NOMO-1 treated with DMSO at 0.1 percent for 48 hours (cell line): ENCODE measurements around the gene FAM78B.

Experiments used
- DNase-seq: peaks from one replicate; lab custom pipeline; 2025; ENCODE audit not compliant: unreplicated experiment; lab: John Stamatoyannopoulos, UW

Gene FAM78B

DNA sequence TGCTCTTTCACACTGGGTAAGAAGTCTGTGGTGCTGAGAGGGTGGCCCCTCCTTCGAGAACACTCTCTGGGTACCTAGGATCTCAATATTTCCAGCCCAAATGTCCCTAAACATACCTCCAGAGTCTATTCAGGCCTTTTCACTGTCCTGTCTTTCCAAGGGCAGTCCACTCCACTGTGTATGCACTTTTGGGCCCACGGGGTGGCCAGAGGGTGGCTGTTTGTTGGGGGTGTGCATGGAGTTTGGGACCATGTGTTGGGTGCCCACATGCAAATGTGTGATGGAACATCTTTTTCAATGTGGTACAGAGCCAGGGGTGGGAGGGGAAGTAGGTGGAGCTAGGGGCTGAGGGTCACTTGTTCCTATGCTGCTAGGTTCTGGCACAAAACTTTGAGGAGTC, 87.5 kb downstream of the FAM78B start:
- no peak for DNase-seq

DNA sequence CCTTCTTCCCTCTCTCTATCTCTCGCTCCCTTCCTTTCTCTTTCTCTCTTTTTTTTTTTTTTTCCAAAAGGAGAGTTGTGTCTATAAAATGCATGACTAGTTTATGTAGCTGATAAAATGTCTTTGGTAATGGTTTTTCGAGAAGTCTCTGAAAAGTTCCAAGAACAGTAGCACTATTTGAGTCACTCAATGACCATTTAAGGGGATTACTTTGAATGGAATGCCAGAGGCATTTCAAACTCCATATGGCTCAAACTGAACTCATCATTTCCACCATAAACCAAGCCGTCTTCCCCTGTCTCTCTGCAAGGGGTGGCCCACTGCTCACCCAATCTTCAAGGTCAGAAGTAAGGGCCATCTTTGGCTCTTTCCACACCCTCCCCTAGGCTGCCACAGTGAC, 93.3 kb downstream of the FAM78B start:
- no peak for DNase-seq

DNA sequence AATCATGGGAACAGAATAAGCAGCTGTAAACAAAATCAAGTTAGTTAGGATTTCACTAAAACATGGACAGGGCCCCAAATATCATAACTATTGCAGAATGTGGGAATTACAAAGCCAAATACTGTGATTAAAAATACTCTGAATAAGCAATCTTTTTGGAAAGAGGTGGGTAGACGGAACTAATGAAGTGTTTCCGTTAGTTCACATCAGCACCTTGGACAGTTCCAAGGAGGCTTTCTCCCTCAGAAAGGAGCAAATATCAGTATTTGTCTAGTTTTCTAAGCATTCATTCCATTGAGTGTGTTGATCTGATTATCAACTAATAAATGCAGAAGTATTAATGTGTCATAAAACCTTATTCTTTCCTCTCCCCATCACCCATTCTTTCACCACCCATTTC, 97.4 kb downstream of the FAM78B start:
- no peak for DNase-seq

DNA sequence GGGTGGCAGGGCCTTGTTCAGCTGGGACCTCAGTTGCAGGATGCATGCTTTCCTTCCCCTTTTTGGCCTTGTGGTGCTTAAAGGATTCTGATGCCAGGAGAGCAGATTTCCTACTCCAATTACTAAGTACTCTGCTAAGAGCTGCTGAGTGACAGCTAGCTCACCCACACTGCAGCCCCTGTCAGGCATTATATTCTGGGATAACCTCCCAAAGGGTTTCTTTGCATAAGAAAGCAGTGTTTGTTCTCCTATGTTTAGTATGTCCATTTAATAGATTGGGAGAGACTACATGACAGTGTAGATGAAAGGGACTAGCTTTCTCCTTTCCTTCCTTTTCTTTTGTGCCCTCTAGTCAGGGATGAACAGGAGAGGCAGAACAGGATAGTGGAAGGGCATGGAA, 100.7 kb downstream of the FAM78B start:
- DNase-seq: no peak

DNA sequence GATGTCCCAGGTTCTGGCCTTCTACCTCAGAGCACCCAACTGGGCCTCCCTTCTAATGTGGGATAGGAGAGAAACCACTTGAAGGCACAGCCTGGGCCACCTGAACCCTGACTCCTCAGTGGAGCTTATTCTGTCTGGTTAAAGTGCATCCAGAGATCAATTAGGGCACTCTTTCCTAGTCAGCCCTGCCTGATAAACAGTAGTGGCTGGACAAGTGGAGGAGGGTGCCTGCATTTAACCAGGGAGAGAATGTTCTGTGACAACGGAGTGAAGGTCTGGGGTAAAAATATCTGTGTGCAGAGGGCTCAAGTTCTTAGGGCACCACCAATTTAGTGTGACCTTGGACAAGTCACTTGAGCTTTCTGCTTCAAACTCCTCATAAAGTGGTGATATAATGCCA, 101.8 kb downstream of the FAM78B start:
- DNase-seq: no peak

DNA sequence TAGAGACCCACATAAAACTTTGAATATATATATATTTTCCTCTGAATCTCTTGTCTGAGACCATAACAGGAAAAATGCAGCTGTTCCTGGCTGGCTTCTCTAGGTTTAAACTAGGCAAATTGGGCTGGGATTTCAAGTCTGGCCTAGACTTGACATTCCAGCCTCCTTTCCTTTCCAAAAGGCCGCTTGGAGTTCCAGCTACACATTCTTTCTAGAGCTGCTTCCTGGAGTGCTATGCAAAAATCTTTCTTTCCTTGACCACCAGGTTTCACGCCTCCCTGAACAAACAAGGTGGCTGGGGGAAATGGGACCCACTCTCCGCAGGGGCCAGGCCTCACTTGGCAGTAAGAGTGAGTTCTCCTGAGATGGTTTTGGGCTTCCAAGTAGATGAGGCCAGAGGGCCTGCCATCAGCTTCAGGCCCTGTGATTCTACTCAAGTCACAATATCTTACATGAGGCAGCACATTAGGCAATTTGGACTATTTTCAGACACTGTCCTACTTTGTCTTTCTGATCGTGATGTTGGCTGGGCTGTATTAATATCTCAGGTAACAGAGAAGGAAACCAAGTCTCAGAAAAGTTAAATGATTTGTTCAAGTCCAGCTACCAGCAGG, 102.4 kb downstream of the FAM78B start:
- DNase-seq: no peak

DNA sequence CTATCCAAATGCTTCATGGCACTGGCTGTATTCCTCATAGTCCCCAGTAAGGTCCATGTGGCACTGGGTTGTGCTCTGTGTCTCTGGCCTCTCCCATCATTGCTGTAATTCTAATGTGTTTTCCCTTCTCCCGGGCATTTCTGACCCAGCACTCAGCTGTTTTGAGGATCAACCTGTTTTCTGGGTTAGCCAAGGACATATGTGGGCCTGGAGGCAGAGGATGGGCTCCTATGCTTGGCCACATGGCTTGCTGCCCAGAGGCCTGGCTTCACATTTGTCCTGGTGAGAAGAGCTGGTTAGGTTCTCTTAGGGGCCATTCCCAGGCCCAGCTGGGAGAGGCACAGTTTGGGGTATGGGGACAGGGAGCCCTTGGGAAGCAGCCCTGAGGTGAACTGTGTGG, 103.1 kb downstream of the FAM78B start:
- no peak for DNase-seq

DNA sequence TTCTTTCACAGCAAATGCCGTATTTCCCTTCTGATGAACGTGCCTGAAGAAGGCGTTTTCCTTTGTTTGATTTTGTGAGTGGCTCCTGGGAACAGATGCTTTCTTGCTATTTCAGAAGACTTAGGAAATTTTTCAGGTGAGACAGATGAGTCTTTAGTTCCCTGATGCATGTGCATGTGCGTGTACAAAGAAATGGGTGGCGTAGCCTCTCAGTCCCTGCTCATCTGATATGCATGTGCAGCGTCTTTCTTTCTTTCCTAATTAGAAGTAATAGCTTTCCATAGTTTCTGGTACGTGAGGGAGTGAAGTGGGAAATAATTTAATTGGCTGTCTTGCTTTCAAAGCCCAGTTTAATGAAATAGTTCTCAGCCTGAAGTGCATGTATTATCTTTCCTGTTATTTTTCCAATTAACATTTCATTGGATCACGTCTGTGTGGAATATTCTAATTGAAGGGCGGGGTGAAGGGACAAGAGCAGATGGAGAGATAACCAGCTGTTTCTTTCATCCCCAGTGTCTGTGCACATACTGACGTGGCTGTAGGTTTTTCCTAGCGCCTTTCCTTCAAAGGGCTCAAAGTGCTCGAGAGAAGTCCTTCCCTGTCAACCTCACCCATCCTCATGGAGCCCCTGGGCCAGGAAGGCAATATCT, 104.3 kb downstream of the FAM78B start:
- DNase-seq: no peak

DNA sequence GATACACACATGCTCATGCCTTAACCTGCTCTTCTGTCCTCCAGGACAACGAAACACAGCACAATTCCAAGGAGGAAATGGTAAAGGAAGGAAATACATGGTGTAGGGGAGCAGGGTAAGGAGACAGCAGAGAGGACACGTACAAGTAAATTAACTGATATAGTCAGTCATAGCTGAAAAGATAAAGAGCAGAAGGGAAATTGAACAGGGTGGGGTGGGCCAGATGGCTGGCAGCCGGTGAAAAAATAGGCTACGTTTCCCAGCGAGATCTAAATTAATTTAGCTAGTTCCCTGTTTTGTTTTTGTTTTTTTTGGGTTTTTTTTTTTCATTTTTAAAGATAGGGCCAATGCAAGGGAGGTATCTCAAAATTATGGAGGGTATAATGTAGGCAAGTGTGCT, 109.2 kb downstream of the FAM78B start:
- DNase-seq: no peak

DNA sequence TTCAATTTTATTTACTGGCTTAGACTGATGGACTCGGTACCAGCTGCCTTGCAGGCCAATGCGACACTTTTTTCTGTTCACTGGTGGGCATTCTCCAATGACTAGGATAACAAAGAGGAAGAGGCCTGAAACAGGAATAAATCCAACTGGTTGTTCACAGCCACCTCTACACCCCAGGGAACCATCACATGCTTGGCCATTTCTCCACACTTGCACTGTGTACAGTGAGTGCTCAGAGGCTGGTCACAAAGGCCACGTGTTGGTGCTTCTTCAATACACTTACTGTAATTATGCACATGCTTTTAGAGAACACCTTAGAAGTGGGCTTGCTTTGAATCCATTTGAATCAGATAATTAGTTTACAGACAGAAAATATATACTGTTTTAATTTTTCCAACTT, 113.4 kb downstream of the FAM78B start:
- DNase-seq: no peak

DNA sequence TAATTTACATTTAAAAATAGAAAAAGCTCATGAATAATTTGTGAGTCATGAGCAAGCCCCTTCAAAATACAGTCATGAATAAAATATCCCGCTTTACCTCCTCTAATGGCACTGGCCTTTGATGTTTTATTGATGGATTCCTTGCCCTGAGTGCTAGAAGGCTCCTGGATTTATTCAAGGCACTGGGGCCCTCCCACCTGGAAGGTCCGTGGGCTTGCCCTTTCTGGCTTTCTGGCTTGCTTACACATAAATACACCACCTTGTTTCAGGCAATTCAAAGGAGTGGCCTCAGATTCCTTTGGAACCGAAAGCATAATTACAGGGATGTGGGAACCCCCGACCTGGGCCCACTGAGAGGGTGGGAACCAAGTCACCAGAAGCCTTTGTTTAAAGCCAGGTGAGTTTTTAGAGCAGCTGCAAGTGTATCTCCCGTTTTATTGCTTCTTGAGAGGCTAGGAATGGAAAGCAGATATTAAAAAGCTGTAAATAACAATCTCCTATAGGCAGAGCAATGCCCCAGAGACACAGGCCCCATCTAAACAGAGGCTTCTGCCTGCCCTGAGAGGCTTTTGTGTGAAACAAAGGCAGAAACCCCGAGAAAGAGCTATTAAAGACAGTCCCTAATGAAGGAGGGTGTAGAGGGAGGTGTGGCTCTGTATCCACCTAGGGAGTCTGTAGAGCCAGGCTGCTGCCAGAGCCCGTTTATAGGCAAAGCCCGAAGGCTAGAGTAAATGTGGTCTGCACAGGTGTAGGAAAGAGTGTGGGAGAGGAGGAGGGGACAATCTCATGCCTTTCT, 126.4 kb downstream of the FAM78B start:
- DNase-seq: no peak

DNA sequence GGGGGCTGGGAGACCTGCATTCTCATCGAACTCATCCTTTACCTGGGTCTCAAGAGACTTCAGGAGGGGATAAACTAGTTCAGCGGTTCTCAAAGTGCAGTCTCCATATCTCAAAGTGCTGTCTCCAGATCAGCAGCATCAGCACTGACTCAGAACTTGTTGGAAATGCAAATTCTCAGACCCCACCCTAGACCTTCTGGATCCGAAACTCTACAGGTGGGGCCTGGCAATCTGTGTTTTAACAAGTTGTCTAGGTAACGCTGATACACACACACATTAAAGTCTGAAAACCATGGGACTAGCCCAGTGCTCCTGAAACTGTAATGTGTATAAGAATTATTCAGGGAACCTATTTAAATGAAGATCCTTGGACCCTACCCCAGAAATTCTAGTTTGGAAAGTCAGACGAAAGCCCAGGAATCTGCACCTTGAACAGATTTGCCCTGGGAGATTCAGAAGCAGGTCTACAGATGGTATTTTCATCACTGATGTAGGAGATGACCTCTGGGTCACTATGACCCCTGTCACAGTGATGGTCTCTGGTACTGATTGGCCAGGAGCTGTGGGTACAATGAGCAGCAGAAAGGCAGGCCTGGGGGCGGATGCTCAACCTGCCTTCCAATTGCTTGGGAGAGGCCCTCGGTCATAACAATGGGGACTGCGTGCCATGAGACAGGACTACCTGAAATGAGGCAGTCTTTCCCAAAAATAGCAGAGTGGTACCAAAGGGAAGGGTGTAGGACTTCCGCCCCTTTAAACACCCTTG, 127.2 kb downstream of the FAM78B start:
- no peak for DNase-seq

DNA sequence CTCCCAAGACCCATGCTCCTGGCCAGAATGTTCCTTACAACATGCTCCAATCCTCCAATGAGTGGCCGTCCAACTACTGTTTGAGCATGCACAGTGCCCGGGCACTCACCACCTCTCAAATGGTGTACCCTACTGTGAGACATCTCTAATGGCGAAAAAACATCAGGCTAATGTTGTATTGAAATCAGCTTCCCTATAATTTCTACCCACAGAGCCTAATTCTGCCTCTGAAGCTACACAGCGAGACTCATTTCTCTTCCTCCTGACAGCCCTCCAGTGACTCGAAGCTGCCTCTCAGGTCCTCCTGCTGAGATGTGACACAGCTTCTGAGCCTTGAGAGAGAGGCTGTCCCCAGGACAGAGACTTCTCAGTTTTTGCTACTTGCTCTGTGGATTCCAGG, 130.7 kb downstream of the FAM78B start:
- DNase-seq: no peak

DNA sequence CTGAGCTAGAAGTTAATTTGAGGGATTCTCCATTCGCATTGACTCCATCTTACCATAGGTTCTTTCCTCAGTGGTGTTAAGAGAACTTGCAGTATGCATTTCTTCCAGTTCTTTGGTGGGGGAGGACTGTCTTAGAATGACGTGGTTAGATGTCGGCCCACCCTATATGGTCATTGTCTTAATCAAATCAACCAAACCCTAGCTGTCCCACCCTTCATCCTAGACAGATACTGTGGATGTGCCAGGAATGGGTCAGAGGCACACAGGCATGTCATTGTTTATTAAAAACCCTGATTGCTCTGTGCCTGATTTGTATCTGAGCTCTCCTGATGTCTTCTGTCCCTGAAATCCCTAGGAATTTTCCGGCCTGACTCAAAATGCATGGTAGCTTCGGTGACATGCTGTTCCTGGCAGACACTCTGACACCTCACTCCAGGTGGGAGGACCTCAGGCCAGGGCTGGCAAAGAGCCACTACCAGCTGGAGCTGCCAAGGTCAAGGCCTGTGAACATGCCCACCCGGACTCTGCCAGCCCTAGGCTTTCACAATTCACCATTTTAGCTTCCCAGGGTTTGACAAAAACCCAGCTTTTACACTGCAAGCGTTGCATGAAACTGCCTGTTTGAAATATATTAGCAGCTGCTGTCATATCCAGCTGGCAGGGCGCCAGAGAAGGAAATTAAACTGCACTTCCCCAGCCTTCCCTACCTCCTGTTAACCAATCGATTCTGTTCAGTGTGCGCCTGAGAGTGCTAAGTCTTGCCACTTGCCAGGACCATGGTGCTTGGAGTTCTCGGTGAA, 134.0 kb downstream of the FAM78B start:
- DNase-seq: no peak

DNA sequence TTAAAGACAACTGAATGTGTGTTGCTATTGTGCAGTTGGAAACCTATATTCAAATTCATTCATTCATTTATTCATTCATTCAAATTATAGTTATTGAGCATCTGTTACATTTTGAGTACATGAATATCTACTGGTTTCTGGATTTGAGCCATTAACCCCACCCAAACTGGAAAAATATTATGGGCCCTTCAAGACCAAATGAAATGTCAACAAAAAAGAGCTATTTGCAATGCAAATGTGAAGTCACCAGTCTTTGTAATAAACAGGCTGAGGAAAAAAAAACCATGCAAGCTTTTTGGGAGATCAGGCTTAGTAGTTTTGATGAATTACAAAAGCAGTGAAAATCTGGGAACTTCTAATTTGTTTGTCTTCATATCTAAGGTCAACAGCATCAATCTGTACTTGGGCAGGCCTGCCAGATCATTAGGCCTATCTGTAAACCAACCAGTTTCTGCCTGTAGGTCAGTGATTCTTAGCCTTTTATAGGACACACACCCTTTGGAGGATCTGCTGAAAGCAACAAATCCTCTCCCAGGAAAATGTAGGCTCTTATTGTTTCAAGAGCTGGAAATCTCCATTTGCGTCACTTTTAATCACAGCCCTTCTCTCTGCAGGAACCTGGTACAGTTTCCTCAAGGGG, 134.7 kb downstream of the FAM78B start:
- no peak for DNase-seq

DNA sequence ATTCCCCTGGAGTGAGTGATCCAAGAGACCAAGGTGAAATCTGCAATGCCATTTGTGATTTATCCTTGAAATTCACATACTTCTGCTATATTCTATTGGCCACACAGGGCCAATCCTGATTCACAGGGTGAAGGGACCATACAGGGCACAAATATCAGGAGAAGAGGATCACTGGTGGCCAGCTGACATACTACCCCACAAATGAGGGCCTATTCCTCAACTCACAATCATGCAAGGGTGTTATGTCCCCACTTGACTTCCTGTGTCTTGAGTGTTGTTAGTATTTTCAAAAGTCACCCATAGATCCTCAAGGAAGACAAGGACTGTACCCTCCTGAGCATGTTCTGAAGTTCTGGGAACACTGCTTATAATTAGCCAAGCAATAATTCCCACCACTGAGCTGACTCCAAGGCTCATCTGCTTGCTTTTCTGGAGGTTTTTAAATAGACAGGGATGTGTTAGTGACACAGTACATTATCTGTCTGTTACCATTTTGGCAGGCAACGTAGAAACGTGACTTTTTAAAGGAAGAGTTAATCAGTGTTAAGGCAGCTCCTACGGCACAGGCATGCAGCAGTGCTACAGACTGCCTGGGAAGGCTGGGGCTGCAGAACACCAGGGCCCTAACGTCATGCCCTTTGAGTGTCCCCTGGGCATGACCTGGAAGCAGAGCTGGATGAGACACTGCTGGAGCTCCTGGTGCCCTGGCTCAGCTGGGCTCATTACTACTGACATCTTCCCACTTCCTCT, 137.4 kb downstream of the FAM78B start:
- DNase-seq: no peak

DNA sequence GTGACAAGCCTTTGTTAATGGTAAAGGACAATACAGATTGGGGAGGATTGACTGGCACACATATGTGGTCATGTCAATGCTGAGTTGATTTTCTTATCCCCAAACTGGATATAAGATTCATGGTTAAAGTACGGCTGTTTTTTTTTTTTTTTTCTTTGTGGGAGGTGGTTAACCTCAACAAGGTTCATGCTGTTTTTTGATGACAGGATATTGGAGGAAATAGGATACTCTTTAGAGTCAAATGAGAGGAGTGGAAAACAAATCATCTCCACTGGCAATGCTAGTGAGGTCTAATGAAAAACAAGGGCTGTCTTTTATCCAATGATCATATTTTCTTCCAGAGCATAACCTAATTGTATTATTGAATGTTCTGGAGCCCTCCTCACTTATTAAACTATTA, 140.2 kb downstream of the FAM78B start:
- DNase-seq: no peak

DNA sequence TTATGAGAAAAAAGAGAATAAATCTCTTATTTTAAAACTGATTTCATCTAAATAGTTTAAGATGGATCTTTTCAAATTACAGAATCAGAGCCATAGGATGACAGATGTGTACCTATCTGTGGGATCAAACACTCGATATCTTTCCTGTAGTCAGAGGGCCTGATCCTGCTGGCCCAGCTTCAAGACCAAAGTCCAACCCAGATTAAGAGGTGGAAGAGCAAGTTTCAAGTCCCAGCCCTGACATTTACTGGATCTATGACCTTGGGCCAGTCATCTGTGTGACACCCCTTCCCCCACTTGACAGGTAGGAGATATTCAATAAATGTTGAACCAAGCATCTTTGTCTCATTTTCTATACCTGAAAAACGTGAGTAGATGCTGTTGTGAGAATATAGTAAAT, 140.7 kb downstream of the FAM78B start:
- DNase-seq: no peak

DNA sequence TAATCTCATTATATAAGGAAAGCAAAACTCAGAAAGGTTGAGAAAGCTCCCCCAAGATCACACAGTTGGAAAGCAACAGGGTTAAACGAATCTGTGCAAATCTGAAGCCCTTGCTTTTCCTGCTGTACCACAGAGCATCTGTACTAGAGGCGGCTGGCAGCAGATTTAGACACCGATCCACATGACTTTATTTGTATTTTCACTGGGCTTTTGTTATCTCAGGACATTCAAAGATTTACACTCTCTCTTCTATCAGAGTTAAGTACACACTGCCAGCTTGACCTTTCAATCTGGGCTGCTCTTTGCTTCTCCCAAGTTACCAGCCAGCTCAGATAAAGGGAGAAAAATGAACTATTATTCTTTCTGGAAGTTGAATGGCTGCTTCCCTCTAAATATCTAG, 146.6 kb downstream of the FAM78B start:
- no peak for DNase-seq
